Osteoblast (primary cell): Measurements from ENCODE around the gene DRD4. TPM values are rescaled to one million over a fixed set of nuclear protein-coding genes. Genes with fewer than 3 reads are reported as not detected.

Experiments used
- DNase-seq: peaks from one replicate; pipeline ENCODE4 v3.0.0; 2011; ENCODE audit warnings: low spot score, mixed read lengths; ENCODE audit not compliant: insufficient read length; ENCODE audit errors: missing footprints
- H2AFZ ChIP-seq: 2 replicates; pipeline ENCODE4 v1.6.0; 2011; ENCODE audit warnings: mild to moderate bottlenecking, low read length
- H3K27ac ChIP-seq: 2 replicates; pipeline ENCODE4 v1.5.1; 2011; ENCODE audit warnings: mild to moderate bottlenecking, low read depth, low read length, moderate library complexity
- H3K27me3 ChIP-seq: 2 replicates; pipeline ENCODE4 v1.6.0; 2012; ENCODE audit warnings: mild to moderate bottlenecking, control low read depth, inconsistent platforms, low read length, moderate library complexity; ENCODE audit not compliant: insufficient read depth
- H3K36me3 ChIP-seq: 2 replicates; pipeline ENCODE4 v1.5.1; 2011; ENCODE audit warnings: mild to moderate bottlenecking, low read length, control low read depth, moderate library complexity; ENCODE audit not compliant: insufficient read depth
- H3K4me1 ChIP-seq: 2 replicates; pipeline ENCODE4 v1.5.1; 2011; ENCODE audit warnings: mild to moderate bottlenecking, low read length, control low read depth, moderate library complexity; ENCODE audit not compliant: insufficient read depth
- H3K4me2 ChIP-seq: 2 replicates; pipeline ENCODE4 v1.6.0; 2011; ENCODE audit warnings: mild to moderate bottlenecking, low read length; ENCODE audit not compliant: insufficient read depth
- H3K4me3 ChIP-seq: fragments of 200-600 bp; sonication (generic); 3 replicates; pipeline ENCODE4 v1.5.1; 2012; ENCODE audit warnings: mild to moderate bottlenecking, low read length, inconsistent platforms; ENCODE audit not compliant: insufficient read depth
- H3K79me2 ChIP-seq: 2 replicates; pipeline ENCODE4 v1.6.0; 2012; ENCODE audit warnings: mild to moderate bottlenecking, low read length, control low read depth, inconsistent platforms; ENCODE audit not compliant: insufficient read depth
- H3K9me3 ChIP-seq: 2 replicates; pipeline ENCODE4 v1.5.1; 2011; ENCODE audit warnings: low read depth, low read length, control low read depth
- H4K20me1 ChIP-seq: 2 replicates; pipeline ENCODE4 v1.6.0; 2012; ENCODE audit warnings: mild to moderate bottlenecking, low read length, control low read depth; ENCODE audit not compliant: insufficient read depth
- total RNA-seq: library from RNA; depleted of rRNA; stranded (reverse); fragments of >200 nt; gene quantifications from 2 replicates; pipeline ENCODE4 v1.2.3, GENCODE V29; 2012
- TF ChIP-seq, protein P1 (sequence below): IDR thresholded peaks from 2 replicates; pipeline ENCODE4 v1.5.1; 2011; ENCODE audit warnings: mild to moderate bottlenecking, low read depth, low read length, moderate library complexity; ENCODE audit errors: extremely low read depth

Gene DRD4
- total RNA-seq, 1 donor, result not detected

DNA sequence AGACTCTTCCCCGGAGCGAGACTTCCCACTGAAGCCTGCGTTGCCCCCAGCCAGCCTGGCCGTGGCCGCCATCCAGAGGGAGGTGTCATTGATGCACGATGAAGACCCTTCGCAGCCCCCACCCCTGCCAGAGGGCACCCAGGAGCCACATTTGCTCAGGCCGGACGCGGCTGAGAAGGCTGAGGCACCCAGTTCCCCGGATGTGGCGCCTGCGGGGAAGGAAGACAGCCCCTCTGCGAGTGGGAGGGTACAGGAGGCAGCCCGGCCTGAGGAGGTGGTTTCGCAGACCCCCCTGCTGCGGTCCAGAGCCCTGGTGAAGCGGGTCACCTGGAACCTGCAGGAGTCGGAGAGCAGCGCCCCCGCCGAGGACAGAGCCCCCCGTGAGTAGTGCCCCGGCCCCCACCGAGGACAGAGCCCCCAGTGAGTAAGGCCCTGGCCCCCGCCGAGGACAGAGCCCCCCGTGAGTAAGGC is 27.7 kb upstream of the DRD4 start:
- H2AFZ ChIP-seq, result no peak overlapping the region
- no peak overlapping the region for H3K4me2 ChIP-seq
- no peak overlapping the region for H3K4me3 ChIP-seq
- peaks cover 79% of the 10 kb centered on the region for H3K36me3 ChIP-seq
- H3K9me3 ChIP-seq, result no peaks in the 10 kb centered on the region
- no peaks in the 10 kb centered on the region for H3K79me2 ChIP-seq
- peaks cover 28% of the 10 kb centered on the region for H4K20me1 ChIP-seq
- no peak overlapping the region for H3K27ac ChIP-seq
- no peak for DNase-seq
- TF ChIP-seq, protein P1, sequence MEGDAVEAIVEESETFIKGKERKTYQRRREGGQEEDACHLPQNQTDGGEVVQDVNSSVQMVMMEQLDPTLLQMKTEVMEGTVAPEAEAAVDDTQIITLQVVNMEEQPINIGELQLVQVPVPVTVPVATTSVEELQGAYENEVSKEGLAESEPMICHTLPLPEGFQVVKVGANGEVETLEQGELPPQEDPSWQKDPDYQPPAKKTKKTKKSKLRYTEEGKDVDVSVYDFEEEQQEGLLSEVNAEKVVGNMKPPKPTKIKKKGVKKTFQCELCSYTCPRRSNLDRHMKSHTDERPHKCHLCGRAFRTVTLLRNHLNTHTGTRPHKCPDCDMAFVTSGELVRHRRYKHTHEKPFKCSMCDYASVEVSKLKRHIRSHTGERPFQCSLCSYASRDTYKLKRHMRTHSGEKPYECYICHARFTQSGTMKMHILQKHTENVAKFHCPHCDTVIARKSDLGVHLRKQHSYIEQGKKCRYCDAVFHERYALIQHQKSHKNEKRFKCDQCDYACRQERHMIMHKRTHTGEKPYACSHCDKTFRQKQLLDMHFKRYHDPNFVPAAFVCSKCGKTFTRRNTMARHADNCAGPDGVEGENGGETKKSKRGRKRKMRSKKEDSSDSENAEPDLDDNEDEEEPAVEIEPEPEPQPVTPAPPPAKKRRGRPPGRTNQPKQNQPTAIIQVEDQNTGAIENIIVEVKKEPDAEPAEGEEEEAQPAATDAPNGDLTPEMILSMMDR, result no peak
- no peaks in the 10 kb centered on the region for H3K27me3 ChIP-seq
- no peaks in the 10 kb centered on the region for H3K4me1 ChIP-seq

DNA sequence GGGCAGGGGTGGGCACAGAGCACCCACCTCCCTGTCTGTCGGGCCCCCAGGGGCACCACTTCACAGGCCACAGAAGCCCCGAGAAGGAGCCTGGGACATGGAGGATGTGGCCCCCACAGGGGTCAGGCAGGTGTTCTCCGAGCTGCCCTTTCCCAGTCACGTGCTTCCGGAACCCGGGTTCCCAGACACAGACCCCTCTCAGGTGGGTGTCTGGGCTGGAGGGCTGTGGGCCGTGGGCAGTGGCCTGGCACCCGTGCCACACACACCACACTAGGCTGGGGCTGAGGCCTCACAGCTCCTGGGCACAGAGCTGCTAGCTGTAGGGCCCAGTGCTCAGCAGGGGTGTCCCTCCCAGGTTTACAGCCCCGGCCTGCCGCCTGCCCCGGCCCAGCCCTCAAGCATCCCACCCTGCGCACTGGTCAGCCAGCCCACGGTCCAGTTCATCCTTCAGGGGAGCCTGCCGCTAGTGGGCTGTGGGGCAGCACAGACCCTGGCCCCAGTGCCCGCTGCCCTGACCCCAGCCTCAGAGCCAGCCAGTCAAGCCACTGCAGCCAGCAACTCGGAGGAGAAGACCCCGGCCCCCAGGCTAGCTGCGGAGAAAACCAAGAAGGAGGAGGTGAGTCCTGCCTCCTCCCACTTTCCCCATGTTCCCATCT is 26.8 kb upstream of the DRD4 start:
- Histone ChIP-seq H3K27ac (no peak overlapping the region), H3K4me3 (no peak overlapping the region), H3K4me2 (no peak overlapping the region), H4K20me1 (peaks cover 33% of the 10 kb centered on the region), H3K27me3 (no peaks in the 10 kb centered on the region), H3K4me1 (peaks cover 4% of the 10 kb centered on the region), H3K79me2 (no peaks in the 10 kb centered on the region), H2AFZ (no peak overlapping the region), H3K36me3 (peaks cover 73% of the 10 kb centered on the region), H3K9me3 (no peaks in the 10 kb centered on the region)
- TF ChIP-seq, protein P1, result no peak
- DNase-seq, result no peak

DNA sequence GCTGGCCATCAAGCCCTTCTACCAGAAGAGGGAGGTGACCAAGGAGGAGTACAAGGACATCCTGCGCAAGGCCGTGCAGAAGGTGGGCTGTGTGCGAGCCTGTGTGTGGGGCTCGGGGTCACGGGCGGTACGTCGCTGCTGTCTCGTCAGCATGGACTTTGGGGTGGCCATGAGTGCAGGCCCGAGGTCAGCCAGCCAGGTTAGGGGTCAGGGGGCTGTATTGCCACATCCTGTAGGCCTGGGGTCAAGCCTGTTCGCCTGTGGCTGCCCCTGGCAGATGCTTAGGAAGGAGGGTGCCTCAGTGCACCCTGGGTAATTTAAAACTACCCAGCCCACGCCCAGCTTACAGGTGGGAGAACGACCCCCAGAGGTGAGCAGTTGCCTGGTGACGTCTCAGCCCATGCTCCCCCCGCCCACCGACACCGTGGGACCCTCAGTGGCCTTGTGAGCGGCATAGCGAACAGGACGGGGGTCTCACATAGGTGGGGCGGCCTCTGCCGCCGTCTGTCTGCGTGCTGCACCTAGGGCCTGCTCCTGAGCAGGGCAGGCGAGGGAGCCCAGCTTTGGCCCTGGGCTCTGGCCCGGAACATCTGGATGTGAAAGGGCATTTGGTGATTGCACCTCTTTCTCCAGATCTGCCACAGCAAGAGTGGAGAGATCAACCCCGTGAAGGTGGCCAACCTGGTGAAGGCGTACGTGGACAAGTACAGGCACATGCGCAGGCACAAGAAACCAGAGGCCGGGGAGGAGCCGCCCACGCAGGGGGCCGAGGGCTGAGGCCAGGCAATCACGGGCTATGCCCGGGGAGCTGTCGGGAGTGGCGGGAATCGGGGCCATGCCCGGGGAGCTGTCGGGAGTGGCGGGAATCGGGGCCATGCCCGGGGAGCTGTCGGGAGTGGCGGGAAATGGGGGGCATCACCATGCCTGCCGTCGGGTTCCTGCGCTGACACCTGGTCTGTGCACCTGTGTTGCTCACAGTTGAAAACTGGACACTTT is 25.8 kb upstream of the DRD4 start:
- Histone ChIP-seq H3K4me2 (no peak overlapping the region), H4K20me1 (peaks cover 32% of the 10 kb centered on the region), H3K79me2 (no peaks in the 10 kb centered on the region), H3K27me3 (no peaks in the 10 kb centered on the region), H3K4me3 (no peak overlapping the region), H3K36me3 (peaks cover 65% of the 10 kb centered on the region), H3K4me1 (peaks cover 10% of the 10 kb centered on the region), H3K9me3 (no peaks in the 10 kb centered on the region), H3K27ac (no peak overlapping the region), H2AFZ (no peak overlapping the region)
- TF ChIP-seq, protein P1, result no peak
- no peak for DNase-seq
